Tibial nerve (tissue), 4 donors: ENCODE measurements around the gene LRRC59. TPM values are rescaled to one million over a fixed set of nuclear protein-coding genes. Genes with fewer than 3 reads are reported as not detected.

Source experiments
- DNase-seq, 2 donors: peaks; one replicate each; pipeline ENCODE4 v3.0.0-alpha.2; 2019; ENCODE audit warnings: low spot score in 2 of 2
- H3K27ac ChIP-seq, 4 donors: fragments of 200-600 bp; sonication (generic) in 3 of 4; one replicate each; pipeline ENCODE4 v1.5.1; 2017 to 2019; ENCODE audit warnings: mild to moderate bottlenecking in 1 of 4
- H3K27me3 ChIP-seq, 2 donors: fragments of 200-600 bp; sonication (generic) in 1 of 2; one replicate each; pipeline versions ENCODE4 v1.5.1 to v1.6.0; 2017 to 2019
- H3K36me3 ChIP-seq, 3 donors: fragments of 200-600 bp; sonication (generic); one replicate each; pipeline ENCODE4 v1.5.1; 2018 to 2019
- H3K4me1 ChIP-seq, 4 donors: fragments of 200-600 bp; sonication (generic) in 3 of 4; one replicate each; pipeline ENCODE4 v1.5.1; 2017 to 2019
- H3K4me3 ChIP-seq, 4 donors: fragments of 200-600 bp; sonication (generic) in 3 of 4; one replicate each; pipeline ENCODE4 v1.5.1; 2017 to 2019; ENCODE audit warnings: mild to moderate bottlenecking in 1 of 4, moderate library complexity in 1 of 4
- H3K9me3 ChIP-seq, 4 donors: fragments of 200-600 bp; sonication (generic) in 3 of 4; one replicate each; pipeline ENCODE4 v1.5.1; 2017 to 2019
- EP300 ChIP-seq, 2 donors: sonication (generic); formaldehyde crosslinking; IDR thresholded peaks; one replicate each; pipeline ENCODE4 v1.6.1; 2017; ENCODE audit warnings: antibody characterized with exemption in 2 of 2, mild to moderate bottlenecking in 1 of 2
- POLR2A ChIP-seq, 2 donors: fragments of 450-650 bp; IDR thresholded peaks; one replicate each; pipeline ENCODE4 v1.6.1; 2017; ENCODE audit warnings: antibody characterized with exemption in 2 of 2, mild to moderate bottlenecking in 2 of 2, moderate library complexity in 2 of 2
- WGBS, 2 donors: methylation state at CpG; one replicate each; pipeline ENCODE4 v1.1.5; 2018; 5-methylcytosine and 5-hydroxymethylcytosine counted together
- total RNA-seq, 4 donors: library from RNA; depleted of rRNA; stranded (reverse); fragments of >200 nt; gene quantifications; one replicate each; pipeline ENCODE4 v1.1.0, GENCODE V29; 2016
- TF ChIP-seq, protein P1 (sequence below), 5 experiments: fragments of 200-600 bp in 3 of 5; fragments of 450-650 bp in 2 of 5; sonication (generic) in 3 of 5; IDR thresholded peaks; one replicate each; pipeline ENCODE4 v1.5.1; 2016 to 2019; ENCODE audit warnings: antibody characterized with exemption in 5 of 5, mild to moderate bottlenecking in 3 of 5, moderate library complexity in 2 of 5

The LRRC59 gene
- total RNA-seq, 4 donors from 2014 or later, result 26.0 to 72.6 (median 36.3) TPM

DNA sequence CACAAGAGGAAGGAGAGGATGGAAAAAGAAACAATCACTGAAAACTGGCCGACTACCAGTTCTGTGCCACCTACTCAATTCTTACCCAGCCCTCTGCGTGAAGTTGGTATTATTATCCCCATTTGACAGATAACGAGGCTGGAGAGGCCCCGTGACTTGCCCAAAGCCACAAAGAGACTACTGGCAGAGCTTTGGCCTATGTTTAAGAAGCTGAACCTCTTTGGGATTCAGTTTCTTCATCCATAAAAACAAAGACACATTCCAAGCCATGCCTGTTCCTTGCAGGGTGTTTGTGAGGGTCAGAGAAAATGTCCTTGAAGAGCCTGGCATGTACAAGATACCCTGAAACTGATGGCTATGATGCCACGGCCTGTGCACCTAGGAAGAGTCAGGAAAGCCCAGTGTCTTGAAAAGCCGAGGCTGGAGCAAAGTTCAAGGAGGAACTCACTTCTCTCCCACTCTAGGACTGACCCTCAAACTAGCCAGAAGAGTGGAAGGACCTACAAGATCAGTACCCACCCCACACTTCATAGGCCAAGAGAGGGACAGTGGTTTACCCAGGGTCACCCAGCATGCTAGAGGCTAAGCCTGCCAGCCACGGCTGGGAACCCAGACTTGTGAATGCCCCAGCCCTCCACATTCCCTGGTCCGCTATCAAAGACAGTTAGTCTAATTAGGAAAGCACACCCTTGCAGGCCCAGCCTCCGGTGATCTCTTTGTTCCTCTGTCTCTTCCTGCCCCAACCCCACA lies 27.1 kb upstream of the LRRC59 start:
- WGBS, 2 donors, result 67 to 76% methylated on average over 9 of the region's 9 CpGs

DNA sequence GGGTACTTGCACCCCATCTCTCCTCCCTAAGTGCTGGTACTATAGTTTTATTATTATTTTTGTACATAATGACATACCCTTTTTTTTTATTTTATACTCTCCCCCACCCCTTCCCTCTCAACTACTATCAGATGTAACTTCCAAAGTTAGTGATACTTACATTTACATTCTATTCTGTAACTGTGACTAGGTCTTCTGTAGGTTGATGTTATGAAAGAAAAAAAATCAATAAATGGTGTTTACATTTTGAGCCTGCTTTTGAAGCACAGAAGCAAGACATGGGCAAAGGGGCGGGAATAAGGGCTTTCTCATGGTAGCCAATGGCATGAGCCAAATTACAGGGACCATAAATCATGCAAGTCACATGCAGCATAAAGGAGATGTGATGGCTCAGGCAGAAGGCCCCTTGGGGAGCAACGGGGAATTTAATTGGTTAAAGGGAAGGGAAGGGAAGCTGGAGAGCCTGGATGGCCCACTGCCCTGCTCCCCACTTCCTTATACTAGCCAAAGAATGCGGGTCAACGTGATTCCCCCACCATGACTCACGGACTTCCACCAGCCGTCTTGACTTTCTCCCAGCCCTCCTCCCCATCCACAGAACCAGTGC lies 26.3 kb upstream of the LRRC59 start:
- H3K4me1 ChIP-seq, result peaks cover 0 to 62% (median 36%) of the 10 kb centered on the region in 4 donors
- 40 to 45% methylated on average over 6 of the region's 6 CpGs for WGBS, 2 donors
- H3K4me3 ChIP-seq, result no peak overlapping the region
- no peak overlapping the region for H3K27ac ChIP-seq
- H3K36me3 ChIP-seq, result no peaks in the 10 kb centered on the region
- DNase-seq, result no peak
- H3K9me3 ChIP-seq, result no peaks in the 10 kb centered on the region
- no peaks in the 10 kb centered on the region for H3K27me3 ChIP-seq
- TF ChIP-seq, protein P1, sequence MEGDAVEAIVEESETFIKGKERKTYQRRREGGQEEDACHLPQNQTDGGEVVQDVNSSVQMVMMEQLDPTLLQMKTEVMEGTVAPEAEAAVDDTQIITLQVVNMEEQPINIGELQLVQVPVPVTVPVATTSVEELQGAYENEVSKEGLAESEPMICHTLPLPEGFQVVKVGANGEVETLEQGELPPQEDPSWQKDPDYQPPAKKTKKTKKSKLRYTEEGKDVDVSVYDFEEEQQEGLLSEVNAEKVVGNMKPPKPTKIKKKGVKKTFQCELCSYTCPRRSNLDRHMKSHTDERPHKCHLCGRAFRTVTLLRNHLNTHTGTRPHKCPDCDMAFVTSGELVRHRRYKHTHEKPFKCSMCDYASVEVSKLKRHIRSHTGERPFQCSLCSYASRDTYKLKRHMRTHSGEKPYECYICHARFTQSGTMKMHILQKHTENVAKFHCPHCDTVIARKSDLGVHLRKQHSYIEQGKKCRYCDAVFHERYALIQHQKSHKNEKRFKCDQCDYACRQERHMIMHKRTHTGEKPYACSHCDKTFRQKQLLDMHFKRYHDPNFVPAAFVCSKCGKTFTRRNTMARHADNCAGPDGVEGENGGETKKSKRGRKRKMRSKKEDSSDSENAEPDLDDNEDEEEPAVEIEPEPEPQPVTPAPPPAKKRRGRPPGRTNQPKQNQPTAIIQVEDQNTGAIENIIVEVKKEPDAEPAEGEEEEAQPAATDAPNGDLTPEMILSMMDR (IDR thresholded peaks at IDR 0.05), result no peak
- TF ChIP-seq POLR2A (IDR thresholded peaks at IDR 0.05), result no peak
- no peak for TF ChIP-seq EP300 (IDR thresholded peaks at IDR 0.05)

More for the DNA sequence above, 27.1 kb upstream of the LRRC59 start:
- DNase-seq, result no peak
- Histone ChIP-seq H3K4me3 (no peak overlapping the region), H3K36me3 (no peaks in the 10 kb centered on the region), H3K27me3 (no peaks in the 10 kb centered on the region), H3K4me1 (peaks cover 0 to 65% (median 36%) of the 10 kb centered on the region in 4 donors), H3K9me3 (no peaks in the 10 kb centered on the region), H3K27ac (peak overlapping the region in 1 of 4 donors; percentile 92)
- TF ChIP-seq, protein P1 (IDR thresholded peaks at IDR 0.05), result no peak
- TF ChIP-seq POLR2A (IDR thresholded peaks at IDR 0.05), result no peak
- TF ChIP-seq EP300 (IDR thresholded peaks at IDR 0.05), result no peak

DNA sequence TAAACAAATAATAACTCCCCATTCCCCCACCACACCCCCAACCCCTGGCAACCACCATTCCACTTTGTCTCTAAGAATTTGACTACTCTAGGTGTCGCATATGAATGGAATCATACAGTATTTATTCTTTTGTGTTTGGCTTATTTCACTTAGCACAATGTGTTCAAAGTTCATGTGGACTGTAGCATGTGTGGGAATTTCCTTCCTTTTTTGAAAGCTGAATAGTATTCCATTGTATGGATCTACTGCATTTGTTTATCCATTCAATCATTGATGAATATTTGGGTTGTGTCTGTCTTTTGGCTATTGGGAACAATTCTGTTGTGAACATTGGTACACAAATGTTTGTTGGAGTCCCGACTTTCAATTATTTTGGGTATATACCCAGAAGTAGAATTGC lies 25.4 kb upstream of the LRRC59 start:
- TF ChIP-seq, protein P1 (IDR thresholded peaks at IDR 0.05), result no peak
- no peak for TF ChIP-seq EP300 (IDR thresholded peaks at IDR 0.05)
- TF ChIP-seq POLR2A (IDR thresholded peaks at IDR 0.05), result no peak
- Histone ChIP-seq H3K4me1 (peaks cover 0 to 55% (median 34%) of the 10 kb centered on the region in 4 donors), H3K27ac (no peak overlapping the region), H3K36me3 (no peaks in the 10 kb centered on the region), H3K9me3 (no peaks in the 10 kb centered on the region), H3K4me3 (no peak overlapping the region), H3K27me3 (no peaks in the 10 kb centered on the region)
- 79 to 93% methylated on average over 2 of the region's 2 CpGs for WGBS, 2 donors
- DNase-seq, result no peak

DNA sequence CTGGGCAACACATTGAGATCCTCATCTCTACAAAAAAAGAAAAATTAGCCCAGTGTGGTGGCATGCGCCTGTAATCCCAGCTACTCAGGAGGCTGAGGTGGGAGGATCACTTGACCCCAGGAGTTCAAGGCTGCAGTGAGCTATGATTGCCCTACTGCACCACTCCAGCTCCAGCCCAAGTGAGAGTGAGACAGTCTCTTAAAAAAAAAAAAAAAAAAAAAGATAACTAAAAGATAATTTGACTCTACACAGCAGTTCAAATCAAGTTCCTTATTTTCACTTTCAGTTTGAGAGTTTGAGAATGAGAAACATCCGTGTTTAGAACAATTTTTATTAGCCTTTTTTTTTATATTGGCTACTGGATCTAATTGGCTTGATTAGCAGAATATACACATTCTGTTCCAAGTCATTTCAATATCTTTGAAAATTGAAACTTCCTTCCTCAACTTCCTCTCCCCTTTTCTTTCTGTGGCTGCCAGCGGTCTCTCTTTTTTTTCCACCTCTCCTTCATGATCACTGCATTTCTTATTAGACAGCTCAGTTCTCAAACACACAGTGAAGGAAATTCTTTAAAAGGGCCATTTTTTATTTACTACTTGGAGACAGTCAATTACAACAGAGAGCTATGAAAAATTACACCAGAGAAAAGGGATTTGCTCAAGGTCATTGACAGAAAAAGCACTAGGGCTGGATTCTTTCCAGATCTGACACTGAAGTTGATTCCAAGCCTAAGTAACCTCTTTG lies 24.2 kb upstream of the LRRC59 start:
- Histone ChIP-seq H3K27me3 (no peaks in the 10 kb centered on the region), H3K9me3 (no peaks in the 10 kb centered on the region), H3K27ac (peak overlapping the region in 3 of 4 donors; percentile 55 to 78 (median 70)), H3K4me3 (peak overlapping the region in 3 of 4 donors; percentile 3 to 29 (median 7)), H3K4me1 (peaks cover 0 to 42% (median 24%) of the 10 kb centered on the region in 4 donors), H3K36me3 (no peaks in the 10 kb centered on the region)
- TF ChIP-seq, protein P1 (IDR thresholded peaks at IDR 0.05), result no peak
- no peak for TF ChIP-seq EP300 (IDR thresholded peaks at IDR 0.05)
- no peak for TF ChIP-seq POLR2A (IDR thresholded peaks at IDR 0.05)
- 38 to 39% methylated on average over 3 of the region's 3 CpGs for WGBS, 2 donors
- DNase-seq, result no peak
